ENCODE measurements around the gene GREB1.

The GREB1 gene

DNA sequence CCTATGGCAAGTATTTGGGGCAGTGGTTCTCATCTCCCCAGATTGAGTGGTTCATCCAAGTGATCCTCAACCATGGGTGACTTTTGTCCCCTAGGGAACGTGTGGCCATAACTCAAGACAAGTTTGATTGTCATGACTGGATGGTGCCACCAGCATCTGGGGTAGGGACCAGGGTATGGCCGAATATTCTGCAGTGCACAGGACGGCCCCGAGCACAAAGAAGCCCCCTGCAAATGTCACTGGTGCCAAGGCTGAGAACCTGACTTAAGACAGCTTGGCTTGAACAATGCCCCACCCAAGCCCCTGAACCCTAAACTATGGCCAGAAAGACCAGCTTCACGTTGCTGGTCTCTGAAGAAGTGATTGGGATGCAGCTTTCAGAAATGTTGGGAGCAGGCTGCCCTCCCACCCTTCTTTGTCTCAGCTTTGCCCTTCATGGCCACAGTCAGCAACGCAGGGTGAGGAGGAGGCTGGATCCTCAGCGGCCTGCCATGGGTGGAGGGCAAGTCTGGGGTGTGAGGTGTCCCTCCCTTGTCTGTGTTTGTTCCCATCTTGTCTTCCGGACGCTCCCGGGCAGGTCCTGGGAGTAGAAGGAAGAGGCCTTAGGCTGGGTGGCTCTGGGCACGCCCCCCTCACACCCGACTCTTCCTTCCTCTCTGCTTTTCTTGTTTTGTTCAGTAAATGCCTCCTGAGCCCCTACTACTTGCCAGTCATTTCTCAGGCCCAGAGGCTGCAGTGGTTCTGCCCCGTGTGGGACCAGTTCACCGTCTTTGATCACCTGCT, 43.4 kb downstream of the GREB1 start:
- H3K36me3 ChIP-seq (ENCODE audit: control insufficient read depth, insufficient read depth, low read length): peaks cover 24% of the 10 kb centered on the region
- H3K27ac ChIP-seq (ENCODE audit: low read depth, low read length): no peak overlapping the region
- no peaks in the 10 kb centered on the region for H3K9me3 ChIP-seq (ENCODE audit: control insufficient read depth, insufficient read depth, low read depth, low read length)
- H3K27me3 ChIP-seq (ENCODE audit: control insufficient read depth, insufficient read depth, low read length): no peaks in the 10 kb centered on the region
- H3K4me1 ChIP-seq (ENCODE audit: control insufficient read depth, insufficient read depth, low read length): peaks cover 24% of the 10 kb centered on the region
- H3K4me3 ChIP-seq (ENCODE audit: low read depth, low read length): no peak overlapping the region
- no peak overlapping the region for H3K9ac ChIP-seq (ENCODE audit: low read length)

GRCh38 chr2:11578081-11578948, 44.5 kb downstream of the GREB1 start:
- no peak overlapping the region for H3K9ac ChIP-seq (ENCODE audit: low read length)
- peaks cover 24% of the 10 kb centered on the region for H3K36me3 ChIP-seq (ENCODE audit: control insufficient read depth, insufficient read depth, low read length)
- no peaks in the 10 kb centered on the region for H3K27me3 ChIP-seq (ENCODE audit: control insufficient read depth, insufficient read depth, low read length)
- no peaks in the 10 kb centered on the region for H3K9me3 ChIP-seq (ENCODE audit: control insufficient read depth, insufficient read depth, low read depth, low read length)
- no peak overlapping the region for H3K27ac ChIP-seq (ENCODE audit: low read depth, low read length)
- no peak overlapping the region for H3K4me3 ChIP-seq (ENCODE audit: low read depth, low read length)
- peaks cover 25% of the 10 kb centered on the region for H3K4me1 ChIP-seq (ENCODE audit: control insufficient read depth, insufficient read depth, low read length)

DNA sequence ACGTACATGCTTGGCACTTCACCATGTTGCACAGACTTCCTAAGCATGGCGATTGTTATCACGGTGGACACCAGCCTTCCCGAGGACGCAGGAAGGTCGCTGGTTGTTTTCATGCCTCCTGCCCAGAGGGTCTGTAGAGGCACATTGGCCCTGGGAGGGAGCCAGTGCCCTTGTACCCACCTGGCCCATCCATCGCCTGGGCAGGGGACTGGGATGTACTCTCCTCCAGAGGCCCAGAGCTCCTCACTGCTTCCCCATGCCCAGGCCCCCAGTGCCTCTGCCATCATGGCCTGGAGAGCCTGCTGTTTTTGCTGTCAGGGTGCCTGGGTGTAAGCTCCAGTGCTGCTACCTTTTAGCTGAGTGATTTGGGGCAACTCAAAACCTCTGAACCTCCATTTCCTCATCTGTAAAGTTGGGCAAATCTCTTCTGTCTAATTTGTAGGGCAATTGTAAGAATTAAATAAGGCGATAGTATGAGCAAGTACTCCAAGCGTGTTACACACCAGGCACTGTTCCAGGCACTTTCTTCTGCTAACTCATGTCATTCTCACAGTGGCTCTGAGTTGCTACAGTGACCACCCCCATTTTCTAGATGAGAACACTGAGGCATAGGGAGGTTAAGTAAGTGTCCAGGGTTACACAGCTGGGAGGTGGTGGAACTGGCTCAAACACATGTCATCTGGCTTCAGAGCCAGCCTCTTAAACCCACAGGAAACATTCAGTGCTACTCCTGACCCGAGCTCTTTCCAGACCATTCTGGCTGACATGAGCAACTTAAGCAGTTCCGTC, 45.3 kb downstream of the GREB1 start:
- no peak overlapping the region for H3K9ac ChIP-seq (ENCODE audit: low read length)
- no peaks in the 10 kb centered on the region for H3K9me3 ChIP-seq (ENCODE audit: control insufficient read depth, insufficient read depth, low read depth, low read length)
- no peak overlapping the region for H3K4me3 ChIP-seq (ENCODE audit: low read depth, low read length)
- no peak overlapping the region for H3K27ac ChIP-seq (ENCODE audit: low read depth, low read length)
- H3K27me3 ChIP-seq (ENCODE audit: control insufficient read depth, insufficient read depth, low read length): no peaks in the 10 kb centered on the region
- H3K4me1 ChIP-seq (ENCODE audit: control insufficient read depth, insufficient read depth, low read length): peaks cover 25% of the 10 kb centered on the region
- peaks cover 24% of the 10 kb centered on the region for H3K36me3 ChIP-seq (ENCODE audit: control insufficient read depth, insufficient read depth, low read length)

- Histone ChIP-seq H3K36me3 (ENCODE audit: control insufficient read depth, insufficient read depth, low read length) (peaks cover 24% of the 10 kb centered on the region), H3K27ac (ENCODE audit: low read depth, low read length) (no peak overlapping the region), H3K4me3 (ENCODE audit: low read depth, low read length) (no peak overlapping the region), H3K9me3 (ENCODE audit: control insufficient read depth, insufficient read depth, low read depth, low read length) (no peaks in the 10 kb centered on the region), H3K27me3 (ENCODE audit: control insufficient read depth, insufficient read depth, low read length) (no peaks in the 10 kb centered on the region), H3K4me1 (ENCODE audit: control insufficient read depth, insufficient read depth, low read length) (peaks cover 20% of the 10 kb centered on the region; the same call in 1 of the 2 replicates), H3K9ac (ENCODE audit: low read length) (no peak overlapping the region)
These were observed 46.2 kb downstream of the GREB1 start for GRCh38 chr2:11579867-11580659.

- peaks cover 27% of the 10 kb centered on the region for H3K36me3 ChIP-seq (ENCODE audit: control insufficient read depth, insufficient read depth, low read length)
- H3K9ac ChIP-seq (ENCODE audit: low read length): no peak overlapping the region
- no peak overlapping the region for H3K27ac ChIP-seq (ENCODE audit: low read depth, low read length)
- H3K27me3 ChIP-seq (ENCODE audit: control insufficient read depth, insufficient read depth, low read length): no peaks in the 10 kb centered on the region
- H3K9me3 ChIP-seq (ENCODE audit: control insufficient read depth, insufficient read depth, low read depth, low read length): no peaks in the 10 kb centered on the region
- H3K4me3 ChIP-seq (ENCODE audit: low read depth, low read length): no peak overlapping the region
- peaks cover 20% of the 10 kb centered on the region; the same call in 1 of the 2 replicates for H3K4me1 ChIP-seq (ENCODE audit: control insufficient read depth, insufficient read depth, low read length)
These were observed 46.9 kb downstream of the GREB1 start for GRCh38 chr2:11580697-11581096.

DNA sequence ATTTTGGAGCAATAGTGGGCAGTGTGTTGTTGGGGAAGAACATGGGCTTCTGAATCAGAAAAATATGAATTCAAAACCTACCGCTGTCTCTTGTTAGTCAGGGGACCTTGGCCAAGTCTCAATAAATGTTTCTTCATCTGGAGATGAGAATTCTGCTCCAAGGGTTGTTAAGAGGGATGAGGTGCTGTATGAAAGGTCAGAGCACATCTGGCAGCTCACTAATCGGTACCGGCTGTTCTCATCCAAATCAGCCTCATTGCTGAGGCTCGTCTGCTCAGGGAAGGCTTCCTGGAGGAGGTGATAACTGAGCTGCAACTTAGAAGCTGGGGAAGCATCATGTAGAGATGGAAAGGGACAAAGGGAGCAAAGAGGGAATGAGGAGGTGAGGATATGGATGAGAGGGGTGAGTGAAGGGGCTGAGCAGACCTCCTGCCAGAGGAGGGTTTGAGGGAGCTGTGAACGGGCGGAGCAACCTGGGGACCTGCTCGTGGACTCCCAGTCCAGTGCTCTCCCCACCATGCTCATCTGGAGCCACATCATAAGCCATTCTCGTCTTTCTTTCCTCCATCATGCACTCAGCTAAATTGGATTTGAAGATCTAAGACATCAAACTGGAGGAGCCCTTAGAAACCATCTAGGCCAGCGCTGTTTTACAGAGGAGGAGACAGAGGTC, 47.4 kb downstream of the GREB1 start:
- peaks cover 20% of the 10 kb centered on the region; the same call in 1 of the 2 replicates for H3K4me1 ChIP-seq (ENCODE audit: control insufficient read depth, insufficient read depth, low read length)
- no peaks in the 10 kb centered on the region for H3K9me3 ChIP-seq (ENCODE audit: control insufficient read depth, insufficient read depth, low read depth, low read length)
- no peak overlapping the region for H3K4me3 ChIP-seq (ENCODE audit: low read depth, low read length)
- H3K9ac ChIP-seq (ENCODE audit: low read length): no peak overlapping the region
- no peaks in the 10 kb centered on the region for H3K27me3 ChIP-seq (ENCODE audit: control insufficient read depth, insufficient read depth, low read length)
- peaks cover 32% of the 10 kb centered on the region for H3K36me3 ChIP-seq (ENCODE audit: control insufficient read depth, insufficient read depth, low read length)
- no peak overlapping the region for H3K27ac ChIP-seq (ENCODE audit: low read depth, low read length)

- no peak overlapping the region for H3K27ac ChIP-seq (ENCODE audit: low read depth, low read length)
- H3K9ac ChIP-seq (ENCODE audit: low read length): no peak overlapping the region
These were observed 48.2 kb downstream of the GREB1 start for GRCh38 chr2:11581797-11582611.

DNA sequence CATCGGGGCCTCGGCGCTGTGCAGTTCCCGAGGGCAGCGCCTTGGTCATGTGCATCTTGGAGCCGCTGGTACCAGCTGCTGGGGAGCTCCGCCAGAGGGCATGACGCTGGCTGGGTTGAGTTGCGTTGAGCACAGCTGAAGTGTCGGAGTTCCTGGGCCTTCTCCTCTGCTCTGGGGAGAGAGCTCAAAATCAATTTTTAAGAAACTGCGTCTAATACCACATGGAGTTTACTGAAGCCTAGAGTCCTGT, 48.7 kb downstream of the GREB1 start:
- H3K36me3 ChIP-seq (ENCODE audit: control insufficient read depth, insufficient read depth, low read length): peaks cover 34% of the 10 kb centered on the region

More at GRCh38 chr2:11581797-11582611, 48.2 kb downstream of the GREB1 start:
- peaks cover 34% of the 10 kb centered on the region for H3K36me3 ChIP-seq (ENCODE audit: control insufficient read depth, insufficient read depth, low read length)
- H3K27me3 ChIP-seq (ENCODE audit: control insufficient read depth, insufficient read depth, low read length): no peaks in the 10 kb centered on the region
- peaks cover 20% of the 10 kb centered on the region; the same call in 1 of the 2 replicates for H3K4me1 ChIP-seq (ENCODE audit: control insufficient read depth, insufficient read depth, low read length)
- no peaks in the 10 kb centered on the region for H3K9me3 ChIP-seq (ENCODE audit: control insufficient read depth, insufficient read depth, low read depth, low read length)
- H3K4me3 ChIP-seq (ENCODE audit: low read depth, low read length): no peak overlapping the region

DNA sequence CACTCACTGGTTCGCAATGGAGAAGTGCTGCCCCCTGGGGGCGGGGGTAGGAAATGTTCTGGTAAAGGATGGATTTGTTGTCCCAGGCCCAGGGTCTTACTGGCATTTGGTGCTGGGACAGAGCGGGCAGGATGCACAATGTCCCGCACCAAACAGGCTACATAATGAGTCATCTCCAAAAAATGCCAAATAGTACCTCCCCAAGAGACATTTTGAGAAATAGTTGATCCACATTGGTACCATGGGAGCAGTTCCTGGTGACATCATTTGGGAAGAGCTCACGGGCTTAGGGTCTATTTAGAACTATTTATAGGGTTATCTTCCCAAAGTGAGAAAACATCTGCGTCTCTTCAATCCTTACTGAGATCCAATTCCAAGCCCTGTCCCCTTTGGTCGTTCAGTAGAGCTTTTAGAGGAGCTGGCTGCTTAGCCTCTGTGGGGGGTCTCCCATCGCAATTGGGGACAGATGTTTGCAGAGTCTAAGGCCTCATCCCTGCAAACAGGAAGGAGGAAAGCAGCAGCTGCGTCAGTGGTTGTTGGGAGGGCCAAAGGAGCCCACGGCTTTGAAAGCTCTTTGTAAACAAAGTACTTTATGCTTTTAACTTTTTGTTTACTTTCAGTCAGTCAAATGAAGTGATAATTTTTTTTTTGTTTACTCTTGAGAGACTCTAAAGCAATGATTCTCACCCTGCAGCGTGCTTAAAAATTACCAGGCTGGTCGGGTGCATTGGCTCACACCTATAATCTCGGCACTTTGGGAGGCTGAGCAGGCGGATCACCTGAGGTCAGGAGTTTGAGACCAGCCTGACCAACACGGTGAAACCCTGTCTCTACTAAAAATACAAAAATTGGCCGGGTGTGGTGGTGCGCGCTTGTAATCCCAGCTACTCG, 49.3 kb downstream of the GREB1 start:
- H3K9ac ChIP-seq (ENCODE audit: low read length): no peak overlapping the region
- H3K27me3 ChIP-seq (ENCODE audit: control insufficient read depth, insufficient read depth, low read length): no peaks in the 10 kb centered on the region
- no peak overlapping the region for H3K4me3 ChIP-seq (ENCODE audit: low read depth, low read length)
- H3K36me3 ChIP-seq (ENCODE audit: control insufficient read depth, insufficient read depth, low read length): peaks cover 34% of the 10 kb centered on the region
- no peaks in the 10 kb centered on the region for H3K9me3 ChIP-seq (ENCODE audit: control insufficient read depth, insufficient read depth, low read depth, low read length)
- peaks cover 20% of the 10 kb centered on the region; the same call in 1 of the 2 replicates for H3K4me1 ChIP-seq (ENCODE audit: control insufficient read depth, insufficient read depth, low read length)
- no peak overlapping the region for H3K27ac ChIP-seq (ENCODE audit: low read depth, low read length)

More for the DNA sequence above, 48.7 kb downstream of the GREB1 start:
- Histone ChIP-seq H3K27ac (ENCODE audit: low read depth, low read length) (no peak overlapping the region), H3K9ac (ENCODE audit: low read length) (no peak overlapping the region), H3K27me3 (ENCODE audit: control insufficient read depth, insufficient read depth, low read length) (no peaks in the 10 kb centered on the region), H3K4me3 (ENCODE audit: low read depth, low read length) (no peak overlapping the region), H3K4me1 (ENCODE audit: control insufficient read depth, insufficient read depth, low read length) (peaks cover 20% of the 10 kb centered on the region; the same call in 1 of the 2 replicates), H3K9me3 (ENCODE audit: control insufficient read depth, insufficient read depth, low read depth, low read length) (no peaks in the 10 kb centered on the region)

Data from HUES6 (cell line).